Sigmoid colon (tissue), 3 donors: ENCODE results near the gene TRIM37.

Experiments used
- CTCF ChIP-seq, 4 experiments: fragments of 450-650 bp in 3 of 4; fragments of 200-600 bp in 1 of 4; IDR thresholded peaks; one replicate each; pipeline ENCODE4 v1.5.1; 2016 to 2019; ENCODE audit warnings: antibody characterized with exemption in 4 of 4, mild to moderate bottlenecking in 3 of 4, moderate library complexity in 2 of 4
- POLR2A ChIP-seq, 2 donors: fragments of 450-650 bp; IDR thresholded peaks; one replicate each; pipeline ENCODE4 v1.6.1; 2016; ENCODE audit warnings: antibody characterized with exemption in 2 of 2, mild to moderate bottlenecking in 2 of 2, moderate library complexity in 2 of 2

GRCh38 chr17:59024916-59025315 lies 81.8 kb downstream of the TRIM37 start:
- TF ChIP-seq POLR2A (IDR thresholded peaks at IDR 0.05): no peak
- no peak for TF ChIP-seq CTCF (IDR thresholded peaks at IDR 0.05)
